H9 (cell line): ENCODE results near the gene KAT6B. TPM values are rescaled to one million over a fixed set of nuclear protein-coding genes. Genes with fewer than 3 reads are reported as not detected.
"Not testable (repeated sequence)": the region's sequence is repeated elsewhere in the genome, so short reads cannot be mapped to it uniquely, and the experiment has no call there.

Experiments used
- DNase-seq: peaks from one replicate; pipeline ENCODE4 v3.0.0-alpha.2; 2017
- H2AFZ ChIP-seq: one replicate; pipeline ENCODE4 v1.6.1; 2013; ENCODE audit warnings: mild to moderate bottlenecking, low read length, control low read depth, moderate library complexity
- H2AK5ac ChIP-seq: 2 replicates; pipeline ENCODE4 v1.6.1; 2013; ENCODE audit warnings: low read length, control low read depth, mixed read lengths; ENCODE audit not compliant: insufficient read length
- H2BK120ac ChIP-seq: one replicate; pipeline ENCODE4 v1.6.1; 2013; ENCODE audit warnings: low read depth, mild to moderate bottlenecking, low read length, control low read depth, inconsistent platforms; ENCODE audit not compliant: poor library complexity, severe bottlenecking
- H2BK12ac ChIP-seq: 2 replicates; pipeline ENCODE4 v1.6.1; 2013; ENCODE audit warnings: low read length, control low read depth, mixed read lengths, low read depth; ENCODE audit not compliant: insufficient read length
- H2BK15ac ChIP-seq: 2 replicates; pipeline ENCODE4 v1.6.1; 2013; ENCODE audit warnings: low read depth, low read length, control low read depth
- H2BK20ac ChIP-seq: one replicate; pipeline ENCODE4 v1.6.1; 2013; ENCODE audit warnings: low read depth, mild to moderate bottlenecking, low read length, control low read depth, inconsistent platforms; ENCODE audit not compliant: poor library complexity, severe bottlenecking
- H2BK5ac ChIP-seq: 2 replicates; pipeline ENCODE4 v1.6.1; 2013; ENCODE audit warnings: low read length, control low read depth, mixed read lengths; ENCODE audit not compliant: insufficient read length
- H3K14ac ChIP-seq: 2 replicates; pipeline ENCODE4 v1.6.1; 2013; ENCODE audit warnings: low read length, control low read depth; ENCODE audit not compliant: insufficient read depth
- H3K18ac ChIP-seq: 2 replicates; pipeline ENCODE4 v1.6.1; 2013; ENCODE audit warnings: low read depth, mild to moderate bottlenecking, mixed read lengths, low read length, control low read depth; ENCODE audit not compliant: insufficient read length
- H3K23ac ChIP-seq: 2 replicates; pipeline ENCODE4 v1.6.1; 2013; ENCODE audit warnings: low read length, control low read depth, mixed read lengths, low read depth; ENCODE audit not compliant: insufficient read length
- H3K23me2 ChIP-seq: 2 replicates; pipeline ENCODE4 v1.6.1; 2013; ENCODE audit warnings: low read depth, mild to moderate bottlenecking, mixed read lengths, low read length, control low read depth; ENCODE audit not compliant: insufficient read length, poor library complexity, severe bottlenecking
- H3K27ac ChIP-seq: 2 replicates; pipeline ENCODE4 v1.5.1; 2013; ENCODE audit warnings: low read length, control low read depth, mixed read lengths, low read depth; ENCODE audit not compliant: insufficient read length
- H3K27me3 ChIP-seq: 2 replicates; pipeline ENCODE4 v1.6.1; 2013; ENCODE audit warnings: low read length, control low read depth, inconsistent platforms; ENCODE audit not compliant: insufficient read depth
- H3K4ac ChIP-seq: 2 replicates; pipeline ENCODE4 v1.6.1; 2013; ENCODE audit warnings: low read depth, mild to moderate bottlenecking, control low read depth, inconsistent platforms, low read length, moderate library complexity
- H3K4me1 ChIP-seq: 2 replicates; pipeline ENCODE4 v1.6.1; 2013; ENCODE audit warnings: low read length, control low read depth, inconsistent platforms; ENCODE audit not compliant: insufficient read depth
- H3K4me2 ChIP-seq: 2 replicates; pipeline ENCODE4 v1.6.1; 2013; ENCODE audit warnings: low read length, control low read depth, mixed read lengths; ENCODE audit not compliant: insufficient read length, insufficient read depth
- H3K56ac ChIP-seq: 2 replicates; pipeline ENCODE4 v1.6.1; 2013; ENCODE audit warnings: low read depth, mild to moderate bottlenecking, mixed read lengths, low read length, control low read depth; ENCODE audit not compliant: insufficient read length
- H3K79me1 ChIP-seq: 2 replicates; pipeline ENCODE4 v1.6.1; 2013; ENCODE audit warnings: low read depth, mild to moderate bottlenecking, moderate library complexity, low read length, control low read depth, inconsistent platforms; ENCODE audit not compliant: insufficient read depth, poor library complexity, severe bottlenecking
- H3K79me2 ChIP-seq: 2 replicates; pipeline ENCODE4 v1.6.1; 2013; ENCODE audit warnings: low read length, control low read depth, inconsistent platforms; ENCODE audit not compliant: insufficient read depth
- H3K9ac ChIP-seq: 2 replicates; pipeline ENCODE4 v1.6.1; 2013; ENCODE audit warnings: low read length, control low read depth, mixed read lengths; ENCODE audit not compliant: insufficient read length; ENCODE audit errors: extremely low read depth
- H3K9me3 ChIP-seq: one replicate; pipeline ENCODE4 v1.6.1; 2013; ENCODE audit warnings: low read depth, low read length, inconsistent platforms; ENCODE audit not compliant: control insufficient read depth
- H3T11ph ChIP-seq: one replicate; pipeline ENCODE4 v1.6.1; 2013; ENCODE audit warnings: mild to moderate bottlenecking, low read length, control low read depth, inconsistent platforms
- H4K20me1 ChIP-seq: one replicate; pipeline ENCODE4 v1.6.1; 2013; ENCODE audit not compliant: control insufficient read depth, insufficient read length, insufficient read depth
- H4K5ac ChIP-seq: 2 replicates; pipeline ENCODE4 v1.6.1; 2013; ENCODE audit warnings: low read depth, mild to moderate bottlenecking, mixed read lengths, low read length, control low read depth; ENCODE audit not compliant: insufficient read length
- H4K8ac ChIP-seq: replicated peaks from 2 replicates; pipeline ENCODE4 v1.6.1; 2013; ENCODE audit warnings: low read length, control low read depth, mixed read lengths, low read depth; ENCODE audit not compliant: insufficient read length
- H4K91ac ChIP-seq: 2 replicates; pipeline ENCODE4 v1.6.1; 2013; ENCODE audit warnings: low read depth, mild to moderate bottlenecking, moderate library complexity, mixed read lengths, low read length, control low read depth; ENCODE audit not compliant: insufficient read length
- H3K27ac Mint-ChIP-seq, 3 experiments: 2 replicates in 2 of 3; 3 replicates in 1 of 3; pipeline ENCODE4 v1.8.0; 2020 to 2021; ENCODE audit warnings: mixed read lengths in 3 of 3, mild to moderate bottlenecking in 1 of 3, moderate library complexity in 1 of 3
- H3K27me3 Mint-ChIP-seq: 2 replicates; pipeline ENCODE4 v1.8.0; 2021; ENCODE audit warnings: low read depth, mild to moderate bottlenecking, moderate library complexity, mixed read lengths
- H3K36me3 Mint-ChIP-seq, 3 experiments: 2 replicates in 2 of 3; 3 replicates in 1 of 3; pipeline ENCODE4 v1.8.0; 2020 to 2021; ENCODE audit warnings: low read depth in 3 of 3, mixed read lengths in 3 of 3; ENCODE audit not compliant: insufficient read depth in 1 of 3
- H3K4me1 Mint-ChIP-seq, 2 experiments: 2 replicates each; pipeline ENCODE4 v1.8.0; 2020; ENCODE audit warnings: mixed read lengths in 2 of 2
- H3K4me3 Mint-ChIP-seq, 2 experiments: 2 replicates in 1 of 2; 3 replicates in 1 of 2; pipeline ENCODE4 v1.8.0; 2020 to 2021; ENCODE audit warnings: mild to moderate bottlenecking in 2 of 2, mixed read lengths in 2 of 2, moderate library complexity in 1 of 2
- H3K9me3 Mint-ChIP-seq, 2 experiments: 2 replicates in 1 of 2; 3 replicates in 1 of 2; pipeline ENCODE4 v1.8.0; 2020; ENCODE audit warnings: mild to moderate bottlenecking in 2 of 2, mixed read lengths in 2 of 2, moderate library complexity in 1 of 2
- CTCF ChIP-seq: fragments of 200-600 bp; sonication (generic); conservative IDR thresholded peaks from 3 replicates; pipeline ENCODE4 v1.8.0; 2021; ENCODE audit warnings: antibody characterized with exemption, mild to moderate bottlenecking
- WGBS: extraction: QIAGEN DNeasy Blood & Tissue Kit; methylation state at CpG from one replicate; pipeline ENCODE4 v1.1.7; 2013; ENCODE audit warnings: missing lambda C conversion rate, low lambda C conversion rate, mixed read lengths; ENCODE audit not compliant: insufficient read length; ENCODE audit errors: extremely low coverage; 5-methylcytosine and 5-hydroxymethylcytosine counted together
- total RNA-seq: library from RNA; stranded (reverse); gene quantifications from 2 replicates; pipeline ENCODE4 v1.2.1, GENCODE V29; 2021

The KAT6B gene
- total RNA-seq, 1 experiment from 2014 or later: 34.2 TPM

- no peak overlapping the region for H3K23ac ChIP-seq
- no peaks in the 10 kb centered on the region for H3K9me3 ChIP-seq
- H2BK120ac ChIP-seq: no peak overlapping the region
- no peak overlapping the region for H3K4me2 ChIP-seq
- no peak overlapping the region for H2BK12ac ChIP-seq
- peaks cover 8 to 14% of the 10 kb centered on the region in 2 experiments for H3K4me1 Mint-ChIP-seq
- no peak overlapping the region for H3K56ac ChIP-seq
- H3K27me3 Mint-ChIP-seq: no peaks in the 10 kb centered on the region
- no peak overlapping the region for H3K4ac ChIP-seq
- no peak overlapping the region for H2AFZ ChIP-seq
- no peaks in the 10 kb centered on the region for H3K27me3 ChIP-seq
- no peak overlapping the region for H2BK15ac ChIP-seq
- peaks cover under 1% of the 10 kb centered on the region for H4K20me1 ChIP-seq
- DNase-seq: no peak
- no peak overlapping the region for H2AK5ac ChIP-seq
- no peaks in the 10 kb centered on the region for H3K79me1 ChIP-seq
- no peak overlapping the region for H3K27ac ChIP-seq
- no peak overlapping the region for H4K5ac ChIP-seq
- TF ChIP-seq CTCF: no peak
- no peak overlapping the region for H4K91ac ChIP-seq
- no peaks in the 10 kb centered on the region for H3K36me3 Mint-ChIP-seq
- H3K14ac ChIP-seq: no peak overlapping the region
- no peak overlapping the region for H3K27ac Mint-ChIP-seq
- H3T11ph ChIP-seq: no peak overlapping the region
- H3K9ac ChIP-seq: no peak overlapping the region
- H3K4me3 Mint-ChIP-seq: no peak overlapping the region
- no peaks in the 10 kb centered on the region for H3K79me2 ChIP-seq
- no peaks in the 10 kb centered on the region for H3K23me2 ChIP-seq
- H2BK20ac ChIP-seq: no peak overlapping the region
- no peak overlapping the region for H2BK5ac ChIP-seq
- H4K8ac ChIP-seq: no peak overlapping the region
- H3K18ac ChIP-seq: no peak overlapping the region
- no peaks in the 10 kb centered on the region; the same call in 1 of the 2 replicates for H3K4me1 ChIP-seq
- no peaks in the 10 kb centered on the region for H3K9me3 Mint-ChIP-seq
Observed at GRCh38 chr10:74792726-74793125, 33.7 kb upstream of the KAT6B start.

- DNase-seq, H3T11ph ChIP-seq, H3K79me1 ChIP-seq, H2AFZ ChIP-seq, H2BK5ac ChIP-seq, H4K20me1 ChIP-seq, H3K4ac ChIP-seq, H4K91ac ChIP-seq, H4K8ac ChIP-seq, H3K9ac ChIP-seq, H3K9me3 Mint-ChIP-seq, H3K36me3 Mint-ChIP-seq, H3K56ac ChIP-seq, H3K4me2 ChIP-seq, H2BK120ac ChIP-seq, H3K79me2 ChIP-seq, H2BK12ac ChIP-seq, H4K5ac ChIP-seq, H3K27ac ChIP-seq, H2BK20ac ChIP-seq, H3K27me3 Mint-ChIP-seq, H3K14ac ChIP-seq, H2BK15ac ChIP-seq, H2AK5ac ChIP-seq, H3K27ac Mint-ChIP-seq, H3K4me1 ChIP-seq, H3K27me3 ChIP-seq, H3K4me3 Mint-ChIP-seq, H3K23ac ChIP-seq, H3K18ac ChIP-seq, H3K9me3 ChIP-seq, H3K23me2 ChIP-seq: not testable (repeated sequence)
- no CpG with 5 or more reads among the region's 1 CpG for WGBS
- H3K4me1 Mint-ChIP-seq: peaks cover 8 to 15% of the 10 kb centered on the region in 2 experiments
Observed at GRCh38 chr10:74793240-74793639, 33.2 kb upstream of the KAT6B start.
